Measurements from ENCODE around the gene SIRPG. TPM values are rescaled to one million over a fixed set of nuclear protein-coding genes. Genes with fewer than 3 reads are reported as not detected.
"Not testable (repeated sequence)": the region's sequence is repeated elsewhere in the genome, so short reads cannot be mapped to it uniquely, and the experiment has no call there.

Gene SIRPG
- total RNA-seq, 2 donors from 2014 or later: 0.32 to 0.45 TPM

DNA sequence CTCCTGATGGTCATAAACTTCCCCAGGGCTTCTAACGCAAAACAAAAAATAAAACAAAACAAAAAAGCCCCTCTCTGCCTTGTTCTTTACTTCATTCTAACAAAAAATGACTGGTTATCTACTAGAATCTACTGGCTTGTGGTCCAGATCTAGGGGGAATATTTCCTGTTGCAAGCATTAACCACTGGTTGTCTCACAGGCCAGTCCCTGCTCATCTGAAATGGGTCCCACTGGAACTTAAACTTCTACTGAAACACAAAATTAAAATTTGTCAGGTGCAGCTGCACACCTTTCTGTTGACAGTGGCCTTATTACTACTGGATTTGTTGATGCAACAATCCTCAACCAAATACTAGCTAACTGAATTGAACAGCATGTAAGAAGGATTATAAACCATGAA is 5.5 kb downstream of the SIRPG start:
- no peaks in the 10 kb centered on the region for H3K36me3 ChIP-seq
- no peak overlapping the region for H3K27ac ChIP-seq
- H3K27me3 ChIP-seq (replicated peaks; ENCODE audit: insufficient read depth): no peaks in the 10 kb centered on the region
- TF ChIP-seq POLR2A (IDR thresholded peaks at IDR 0.05): no peak
- TF ChIP-seq POLR2AphosphoS5 (IDR thresholded peaks at IDR 0.05): no peak
- TF ChIP-seq, protein P1, sequence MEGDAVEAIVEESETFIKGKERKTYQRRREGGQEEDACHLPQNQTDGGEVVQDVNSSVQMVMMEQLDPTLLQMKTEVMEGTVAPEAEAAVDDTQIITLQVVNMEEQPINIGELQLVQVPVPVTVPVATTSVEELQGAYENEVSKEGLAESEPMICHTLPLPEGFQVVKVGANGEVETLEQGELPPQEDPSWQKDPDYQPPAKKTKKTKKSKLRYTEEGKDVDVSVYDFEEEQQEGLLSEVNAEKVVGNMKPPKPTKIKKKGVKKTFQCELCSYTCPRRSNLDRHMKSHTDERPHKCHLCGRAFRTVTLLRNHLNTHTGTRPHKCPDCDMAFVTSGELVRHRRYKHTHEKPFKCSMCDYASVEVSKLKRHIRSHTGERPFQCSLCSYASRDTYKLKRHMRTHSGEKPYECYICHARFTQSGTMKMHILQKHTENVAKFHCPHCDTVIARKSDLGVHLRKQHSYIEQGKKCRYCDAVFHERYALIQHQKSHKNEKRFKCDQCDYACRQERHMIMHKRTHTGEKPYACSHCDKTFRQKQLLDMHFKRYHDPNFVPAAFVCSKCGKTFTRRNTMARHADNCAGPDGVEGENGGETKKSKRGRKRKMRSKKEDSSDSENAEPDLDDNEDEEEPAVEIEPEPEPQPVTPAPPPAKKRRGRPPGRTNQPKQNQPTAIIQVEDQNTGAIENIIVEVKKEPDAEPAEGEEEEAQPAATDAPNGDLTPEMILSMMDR (IDR thresholded peaks at IDR 0.05): no peak
- H3K4me3 ChIP-seq: no peak overlapping the region
- DNase-seq (ENCODE audit: low spot score): no peak
- intact Hi-C loops (cut with DNase I): no loop called here
- 48% methylated on average over 1 of the region's 1 CpG for WGBS
- no peaks in the 10 kb centered on the region for H3K9me3 ChIP-seq
- no peaks in the 10 kb centered on the region for H3K4me1 ChIP-seq (replicated peaks)

DNA sequence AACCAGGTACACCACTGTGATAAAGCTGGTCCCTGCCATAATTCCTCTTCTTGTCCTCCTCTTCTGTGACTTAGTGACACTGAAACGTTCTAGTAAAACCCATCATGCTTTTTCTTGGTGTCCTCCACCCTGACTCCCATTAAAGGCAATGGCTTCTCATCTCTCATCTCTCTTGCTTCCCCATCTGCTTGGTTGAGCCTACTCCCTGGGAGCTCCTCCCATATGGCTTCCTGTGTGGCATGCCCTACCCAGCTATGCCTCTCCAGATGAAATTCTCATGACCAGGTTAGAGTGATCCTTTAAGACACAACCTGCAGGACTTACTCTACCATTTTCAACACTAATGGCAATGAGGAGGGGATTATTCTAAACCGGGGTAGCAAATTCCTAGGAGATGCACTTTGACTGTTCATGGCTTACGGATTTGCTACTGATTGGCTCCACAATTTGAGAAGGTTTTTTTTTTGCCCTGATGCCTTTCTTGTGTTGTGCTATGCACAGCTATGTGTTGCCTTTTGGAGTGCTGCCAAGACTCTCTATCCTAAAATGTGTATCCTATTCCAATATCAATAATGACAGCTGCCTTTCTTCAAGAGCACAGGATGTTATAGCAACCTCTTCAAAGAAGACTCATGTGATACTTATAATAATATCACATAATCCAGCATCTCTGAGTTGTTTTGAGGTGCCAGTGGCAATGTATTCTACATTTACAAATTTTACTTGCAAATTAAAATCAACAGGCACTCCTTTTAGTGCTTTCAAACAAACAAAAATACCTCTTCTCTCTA is 6.1 kb downstream of the SIRPG start:
- H3K9me3 ChIP-seq: no peaks in the 10 kb centered on the region
- intact Hi-C loops (cut with DNase I): no loop called here
- no peaks in the 10 kb centered on the region for H3K27me3 ChIP-seq (replicated peaks; ENCODE audit: insufficient read depth)
- WGBS: 57% methylated on average over 3 of the region's 3 CpGs
- H3K4me1 ChIP-seq (replicated peaks): no peaks in the 10 kb centered on the region
- H3K36me3 ChIP-seq: no peaks in the 10 kb centered on the region
- DNase-seq (ENCODE audit: low spot score): no peak
- no peak overlapping the region for H3K4me3 ChIP-seq
- no peak overlapping the region for H3K27ac ChIP-seq
- TF ChIP-seq, protein P1 (IDR thresholded peaks at IDR 0.05): no peak
- TF ChIP-seq POLR2AphosphoS5 (IDR thresholded peaks at IDR 0.05) (no peak), POLR2A (IDR thresholded peaks at IDR 0.05) (no peak)

DNA sequence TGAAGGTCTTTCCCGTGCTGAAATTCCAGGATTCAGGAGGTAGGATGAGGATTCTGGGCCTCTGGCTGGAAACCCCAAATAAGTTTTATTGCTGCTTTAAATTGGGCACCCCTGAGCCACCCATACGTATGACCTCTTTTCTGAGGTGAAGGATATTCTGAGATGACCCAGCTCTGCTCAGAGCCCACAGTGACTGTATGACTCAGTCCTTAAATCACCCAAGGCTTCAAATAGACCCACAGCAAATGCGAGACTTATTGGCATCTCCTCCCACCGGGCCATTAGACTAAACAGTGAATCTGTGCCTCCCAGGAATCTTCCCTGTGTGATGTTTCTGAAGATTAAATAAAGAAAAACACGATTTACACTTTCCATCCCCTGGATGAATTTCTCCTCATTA is 9.5 kb downstream of the SIRPG start:
- 68% methylated on average over 5 of the region's 5 CpGs for WGBS

DNA sequence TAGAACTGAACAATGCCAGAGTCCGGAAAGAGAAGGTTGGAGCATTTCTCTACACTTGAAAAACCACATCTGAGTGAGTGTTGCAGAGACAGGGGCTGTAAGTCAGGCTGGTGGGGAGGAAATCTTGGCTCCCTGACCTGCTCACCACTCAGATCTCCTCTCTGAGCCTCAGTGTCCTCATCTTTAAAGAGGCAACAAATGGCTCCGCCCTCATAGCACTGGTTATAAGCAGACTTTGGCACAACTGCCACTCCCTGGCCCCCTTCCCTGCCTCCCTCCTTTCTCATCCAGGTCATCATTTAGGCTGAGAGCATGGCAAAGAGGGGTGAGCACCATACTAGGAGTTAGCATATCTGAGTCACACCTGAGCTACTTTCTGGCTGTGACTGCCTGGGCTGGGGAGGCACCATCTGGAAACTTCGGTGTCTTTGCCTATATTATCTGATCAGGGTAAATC is 10.6 kb downstream of the SIRPG start:
- TF ChIP-seq POLR2A (IDR thresholded peaks at IDR 0.05) (no peak), POLR2AphosphoS5 (IDR thresholded peaks at IDR 0.05) (no peak)
- TF ChIP-seq, protein P1 (IDR thresholded peaks at IDR 0.05): no peak

More for the DNA sequence above, 9.5 kb downstream of the SIRPG start:
- DNase-seq (ENCODE audit: low spot score): no peak
- intact Hi-C loops (cut with DNase I): no loop called here
- no peak overlapping the region for H3K4me3 ChIP-seq
- no peaks in the 10 kb centered on the region for H3K9me3 ChIP-seq
- H3K27me3 ChIP-seq (replicated peaks; ENCODE audit: insufficient read depth): no peaks in the 10 kb centered on the region
- H3K27ac ChIP-seq: no peak overlapping the region
- TF ChIP-seq POLR2AphosphoS5 (IDR thresholded peaks at IDR 0.05) (no peak), POLR2A (IDR thresholded peaks at IDR 0.05) (no peak)
- no peaks in the 10 kb centered on the region for H3K4me1 ChIP-seq (replicated peaks)
- no peaks in the 10 kb centered on the region for H3K36me3 ChIP-seq

DNA sequence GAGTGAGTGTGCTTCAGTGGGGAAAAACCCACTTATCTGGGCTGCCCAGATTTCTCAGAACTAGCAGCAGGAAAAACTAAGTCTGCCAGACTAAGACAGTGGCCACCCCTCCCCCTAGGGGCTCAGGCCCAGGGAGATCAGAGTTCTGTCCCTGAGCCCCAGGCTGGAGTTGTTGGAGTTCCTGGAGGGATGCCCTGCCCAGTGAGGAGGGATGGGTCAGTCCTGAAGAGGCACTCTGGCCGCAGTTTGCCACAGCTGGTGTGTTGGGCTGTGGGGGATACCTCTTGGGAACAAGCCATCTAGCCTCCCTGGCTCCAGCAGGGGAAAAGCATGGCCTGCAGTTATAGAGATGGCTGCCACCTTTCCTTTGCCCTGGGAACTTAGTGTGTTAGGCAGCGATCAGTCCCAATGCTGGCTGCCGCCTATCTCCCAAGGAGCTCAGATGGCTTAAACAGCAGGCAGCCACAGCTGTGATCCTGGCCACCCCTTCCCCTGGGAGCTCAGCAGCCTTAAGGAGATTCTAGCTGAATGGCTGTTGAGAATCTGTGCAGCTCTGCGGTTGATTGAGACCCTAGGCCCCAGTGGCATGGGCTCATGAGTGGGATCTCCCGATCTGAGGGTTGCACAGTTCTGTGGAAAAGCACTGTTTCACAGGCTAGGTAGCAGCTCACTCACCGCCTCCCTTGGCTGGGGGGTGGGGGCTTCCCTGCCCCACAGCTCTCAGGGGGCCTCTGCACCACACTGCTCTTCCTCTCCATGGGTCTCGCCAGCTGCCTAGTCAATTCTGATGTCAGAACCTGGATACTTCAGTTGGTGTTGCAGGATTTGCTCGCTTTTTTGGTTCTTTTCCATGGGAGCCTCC is 13.2 kb downstream of the SIRPG start:
- H3K27ac ChIP-seq: no peak overlapping the region
- TF ChIP-seq POLR2A (IDR thresholded peaks at IDR 0.05) (no peak), POLR2AphosphoS5 (IDR thresholded peaks at IDR 0.05) (no peak)
- TF ChIP-seq, protein P1 (IDR thresholded peaks at IDR 0.05): no peak
- no peak for DNase-seq (ENCODE audit: low spot score)
- H3K27me3 ChIP-seq (replicated peaks; ENCODE audit: insufficient read depth): no peaks in the 10 kb centered on the region
- no peaks in the 10 kb centered on the region for H3K36me3 ChIP-seq
- H3K9me3 ChIP-seq: no peaks in the 10 kb centered on the region
- intact Hi-C loops (cut with DNase I): no loop called here
- H3K4me1 ChIP-seq (replicated peaks): no peaks in the 10 kb centered on the region
- H3K4me3 ChIP-seq: no peak overlapping the region
- WGBS: 87% methylated on average over 8 of the region's 8 CpGs

More for the DNA sequence above, 10.6 kb downstream of the SIRPG start:
- WGBS: 94% methylated on average over 3 of the region's 3 CpGs
- Histone ChIP-seq H3K27ac (no peak overlapping the region), H3K27me3 (replicated peaks; ENCODE audit: insufficient read depth) (no peaks in the 10 kb centered on the region), H3K4me1 (replicated peaks) (no peaks in the 10 kb centered on the region), H3K4me3 (no peak overlapping the region), H3K36me3 (no peaks in the 10 kb centered on the region), H3K9me3 (no peaks in the 10 kb centered on the region)
- intact Hi-C loops (cut with DNase I): no loop called here
- no peak for DNase-seq (ENCODE audit: low spot score)

DNA sequence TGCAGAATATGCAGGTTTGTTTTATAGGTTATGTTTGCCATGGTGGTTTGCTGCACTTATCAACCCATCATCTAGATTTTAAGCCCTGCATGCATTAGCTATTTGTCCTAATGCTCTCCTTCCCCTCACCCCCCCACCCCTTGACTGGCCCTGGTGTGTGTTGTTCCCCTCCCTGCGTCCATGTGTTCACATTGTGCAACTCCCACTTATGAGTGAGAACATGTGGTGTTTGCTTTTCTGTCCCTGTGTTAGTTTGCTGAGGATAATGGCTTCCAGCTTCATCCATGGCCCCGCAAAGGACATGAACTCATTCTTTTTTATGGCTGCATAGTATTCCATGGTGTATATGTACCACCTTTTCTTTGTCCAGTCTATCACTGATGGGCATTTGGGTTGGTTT is 18.9 kb downstream of the SIRPG start:
- intact Hi-C loops (cut with DNase I); H3K36me3 ChIP-seq; H3K27ac ChIP-seq; H3K4me3 ChIP-seq; H3K27me3 ChIP-seq (replicated peaks; ENCODE audit: insufficient read depth); H3K9me3 ChIP-seq; H3K4me1 ChIP-seq (replicated peaks); DNase-seq (ENCODE audit: low spot score): not testable (repeated sequence)
- WGBS: 70% methylated on average over 2 of the region's 2 CpGs

Measured in prostate gland (tissue), 2 donors.